ENCODE results near the gene KRT80. TPM values are rescaled to one million over a fixed set of nuclear protein-coding genes. Genes with fewer than 3 reads are reported as not detected.

KRT80 gene
- total RNA-seq, 3 donors from 2014 or later = 0.06 TPM; not detected in 2

- ATAC-seq = peak; percentile 16
- no peaks in the 10 kb centered on the region for H3K9me3 ChIP-seq
- intact Hi-C loops (cut with DNase I, micrococcal nuclease) = no loop called here
- H3K36me3 ChIP-seq (ENCODE audit: low read depth) = no peaks in the 10 kb centered on the region
- no peaks in the 10 kb centered on the region for H3K4me1 ChIP-seq (ENCODE audit: low read depth)
- DNase-seq = no peak
- no peak for TF ChIP-seq CTCF (IDR thresholded peaks at IDR 0.05)
- H3K4me3 ChIP-seq = no peak overlapping the region
Observed at GRCh38 chr12:52186118-52186840, 5.5 kb downstream of the KRT80 start.

GRCh38 chr12:52185400-52185967, 6.3 kb downstream of the KRT80 start:
- ATAC-seq = no peak
- no peak for DNase-seq
- Histone ChIP-seq H3K9me3 (no peaks in the 10 kb centered on the region), H3K36me3 (ENCODE audit: low read depth) (no peaks in the 10 kb centered on the region), H3K4me3 (no peak overlapping the region), H3K4me1 (ENCODE audit: low read depth) (no peaks in the 10 kb centered on the region)
- no peak for TF ChIP-seq CTCF (IDR thresholded peaks at IDR 0.05)
- intact Hi-C loops (cut with DNase I, micrococcal nuclease) = no loop called here

GRCh38 chr12:52184813-52185212, 7.0 kb downstream of the KRT80 start:
- DNase-seq = no peak
- intact Hi-C loops (cut with DNase I, micrococcal nuclease) = no loop called here
- H3K9me3 ChIP-seq = no peaks in the 10 kb centered on the region
- H3K4me3 ChIP-seq = no peak overlapping the region
- no peaks in the 10 kb centered on the region for H3K36me3 ChIP-seq (ENCODE audit: low read depth)
- TF ChIP-seq CTCF (IDR thresholded peaks at IDR 0.05) = no peak
- H3K4me1 ChIP-seq (ENCODE audit: low read depth) = no peaks in the 10 kb centered on the region
- no peak for ATAC-seq

- Histone ChIP-seq H3K4me3 (no peak overlapping the region), H3K4me1 (ENCODE audit: low read depth) (no peaks in the 10 kb centered on the region), H3K36me3 (ENCODE audit: low read depth) (no peaks in the 10 kb centered on the region), H3K9me3 (no peaks in the 10 kb centered on the region)
- intact Hi-C loops (cut with DNase I, micrococcal nuclease) = no loop called here
- ATAC-seq (no peak), DNase-seq (no peak)
- no peak for TF ChIP-seq CTCF (IDR thresholded peaks at IDR 0.05)
Observed at GRCh38 chr12:52183971-52184370, 7.8 kb downstream of the KRT80 start.

GRCh38 chr12:52183544-52183910, 8.3 kb downstream of the KRT80 start:
- H3K9me3 ChIP-seq = no peaks in the 10 kb centered on the region
- no peak for TF ChIP-seq CTCF (IDR thresholded peaks at IDR 0.05)
- intact Hi-C loops (cut with DNase I, micrococcal nuclease) = no loop called here
- DNase-seq = no peak
- H3K36me3 ChIP-seq (ENCODE audit: low read depth) = no peaks in the 10 kb centered on the region
- no peak overlapping the region for H3K4me3 ChIP-seq
- H3K4me1 ChIP-seq (ENCODE audit: low read depth) = no peaks in the 10 kb centered on the region
- ATAC-seq = no peak
